ENCODE results near the gene PTGIR.

The PTGIR gene

GRCh38 chr19:46617601-46618000, 7.3 kb downstream of the PTGIR start:
- TF ChIP-seq JUND (IDR thresholded peaks at IDR 0.05; ENCODE audit: low read depth) = no peak
- in situ Hi-C loops (cut with HindIII; ENCODE audit: low pct_unique_long_range_greater_than_20kb, low sequenced_read_pairs) = no loop called here
- no peak for DNase-seq (ENCODE audit: low read depth in 1 of 2, low spot score in 1 of 2)

DNA sequence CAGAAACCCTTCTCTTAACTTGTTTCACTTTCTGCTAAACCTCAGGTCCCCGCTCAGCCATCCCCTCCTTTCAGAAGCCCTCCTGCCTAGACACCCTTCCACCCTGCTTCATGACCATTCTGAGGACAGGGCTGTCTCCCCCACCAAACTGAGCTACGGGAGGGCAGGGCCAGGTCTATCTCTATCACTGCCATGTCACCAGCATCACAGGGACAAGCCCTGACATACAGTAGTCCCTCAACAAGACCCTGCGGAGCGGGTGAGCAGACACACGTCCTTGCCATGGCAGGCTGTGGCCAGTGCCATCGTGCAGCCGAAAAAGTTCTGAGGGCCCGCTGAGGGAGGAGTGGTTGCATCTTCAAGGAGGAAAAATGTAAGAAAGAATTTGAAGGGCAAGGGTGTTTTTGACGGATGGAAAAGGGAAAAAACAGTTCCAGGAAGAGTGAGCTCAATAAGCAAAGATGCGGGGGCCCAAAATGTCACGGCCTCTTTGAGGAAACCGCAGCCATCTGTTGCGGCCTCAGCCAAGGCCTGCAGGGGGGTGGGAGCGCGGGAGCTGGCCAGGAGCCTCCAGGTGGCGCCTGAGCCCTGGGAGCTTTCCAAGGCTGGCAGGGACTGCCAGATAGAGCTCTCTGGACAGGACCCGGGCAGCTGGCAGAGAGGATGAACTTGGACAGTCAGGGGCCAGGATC, 8.1 kb downstream of the PTGIR start:
- DNase-seq (ENCODE audit: low read depth in 1 of 2, low spot score in 1 of 2) = peak; percentile 61 to 70
- no peak for TF ChIP-seq JUND (IDR thresholded peaks at IDR 0.05; ENCODE audit: low read depth)
- in situ Hi-C loops (cut with HindIII; ENCODE audit: low pct_unique_long_range_greater_than_20kb, low sequenced_read_pairs) = no loop called here

GRCh38 chr19:46615966-46616365, 8.9 kb downstream of the PTGIR start:
- in situ Hi-C loops (cut with HindIII; ENCODE audit: low pct_unique_long_range_greater_than_20kb, low sequenced_read_pairs) = no loop called here

GRCh38 chr19:46614114-46614722, 10.7 kb downstream of the PTGIR start:
- no peak for TF ChIP-seq JUND (IDR thresholded peaks at IDR 0.05; ENCODE audit: low read depth)
- in situ Hi-C loops (cut with HindIII; ENCODE audit: low pct_unique_long_range_greater_than_20kb, low sequenced_read_pairs) = no loop called here
- DNase-seq (ENCODE audit: low read depth in 1 of 2, low spot score in 1 of 2) = peak; percentile 70 to 71

More at GRCh38 chr19:46615966-46616365, 8.9 kb downstream of the PTGIR start:
- no peak for TF ChIP-seq JUND (IDR thresholded peaks at IDR 0.05; ENCODE audit: low read depth)
- no peak for DNase-seq (ENCODE audit: low read depth in 1 of 2, low spot score in 1 of 2)

DNA sequence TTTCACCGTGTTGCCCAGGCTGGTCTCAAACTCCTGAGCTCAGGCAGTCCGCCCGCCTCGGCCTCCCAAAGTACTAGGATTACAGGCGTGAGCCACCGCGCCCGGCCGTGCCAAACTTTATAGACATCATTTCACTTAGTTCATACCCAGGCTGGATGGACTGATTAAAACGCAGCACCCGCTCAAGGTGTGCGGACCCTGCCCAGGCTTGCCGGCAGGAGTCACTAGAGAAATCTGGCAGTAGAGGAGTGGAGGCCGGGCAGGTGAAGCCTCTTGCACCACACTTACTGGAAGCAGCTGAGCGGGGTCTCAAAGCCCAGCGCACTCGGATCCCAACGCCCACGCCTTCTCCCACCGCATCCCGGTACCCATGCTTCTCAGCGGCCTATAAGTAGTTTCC, 11.4 kb downstream of the PTGIR start:
- DNase-seq (ENCODE audit: low read depth in 1 of 2, low spot score in 1 of 2) = no peak
- TF ChIP-seq JUND (IDR thresholded peaks at IDR 0.05; ENCODE audit: low read depth) = no peak
- in situ Hi-C loops (cut with HindIII; ENCODE audit: low pct_unique_long_range_greater_than_20kb, low sequenced_read_pairs) = no loop called here

- no peak for DNase-seq (ENCODE audit: low read depth in 1 of 2, low spot score in 1 of 2)
These were observed 13.1 kb downstream of the PTGIR start for GRCh38 chr19:46611776-46612175.

GRCh38 chr19:46610851-46611770, 13.8 kb downstream of the PTGIR start:
- TF ChIP-seq JUND (IDR thresholded peaks at IDR 0.05; ENCODE audit: low read depth) = no peak
- in situ Hi-C loops (cut with HindIII; ENCODE audit: low pct_unique_long_range_greater_than_20kb, low sequenced_read_pairs) = no loop called here
- no peak for DNase-seq (ENCODE audit: low read depth in 1 of 2, low spot score in 1 of 2)

More at GRCh38 chr19:46611776-46612175, 13.1 kb downstream of the PTGIR start:
- TF ChIP-seq JUND (IDR thresholded peaks at IDR 0.05; ENCODE audit: low read depth) = no peak
- in situ Hi-C loops (cut with HindIII; ENCODE audit: low pct_unique_long_range_greater_than_20kb, low sequenced_read_pairs) = no loop called here

DNA sequence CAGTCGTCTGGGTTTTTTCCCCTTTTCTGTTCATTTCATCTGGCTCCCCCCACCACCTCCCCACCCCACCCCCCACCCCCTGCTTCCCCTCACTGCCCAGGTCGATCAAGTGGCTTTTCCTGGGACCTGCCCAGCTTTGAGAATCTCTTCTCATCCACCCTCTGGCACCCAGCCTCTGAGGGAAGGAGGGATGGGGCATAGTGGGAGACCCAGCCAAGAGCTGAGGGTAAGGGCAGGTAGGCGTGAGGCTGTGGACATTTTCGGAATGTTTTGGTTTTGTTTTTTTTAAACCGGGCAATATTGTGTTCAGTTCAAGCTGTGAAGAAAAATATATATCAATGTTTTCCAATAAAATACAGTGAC, 14.5 kb downstream of the PTGIR start:
- in situ Hi-C loops (cut with HindIII; ENCODE audit: low pct_unique_long_range_greater_than_20kb, low sequenced_read_pairs) = no loop called here
- TF ChIP-seq JUND (IDR thresholded peaks at IDR 0.05; ENCODE audit: low read depth) = no peak
- DNase-seq (ENCODE audit: low read depth in 1 of 2, low spot score in 1 of 2) = no peak

DNA sequence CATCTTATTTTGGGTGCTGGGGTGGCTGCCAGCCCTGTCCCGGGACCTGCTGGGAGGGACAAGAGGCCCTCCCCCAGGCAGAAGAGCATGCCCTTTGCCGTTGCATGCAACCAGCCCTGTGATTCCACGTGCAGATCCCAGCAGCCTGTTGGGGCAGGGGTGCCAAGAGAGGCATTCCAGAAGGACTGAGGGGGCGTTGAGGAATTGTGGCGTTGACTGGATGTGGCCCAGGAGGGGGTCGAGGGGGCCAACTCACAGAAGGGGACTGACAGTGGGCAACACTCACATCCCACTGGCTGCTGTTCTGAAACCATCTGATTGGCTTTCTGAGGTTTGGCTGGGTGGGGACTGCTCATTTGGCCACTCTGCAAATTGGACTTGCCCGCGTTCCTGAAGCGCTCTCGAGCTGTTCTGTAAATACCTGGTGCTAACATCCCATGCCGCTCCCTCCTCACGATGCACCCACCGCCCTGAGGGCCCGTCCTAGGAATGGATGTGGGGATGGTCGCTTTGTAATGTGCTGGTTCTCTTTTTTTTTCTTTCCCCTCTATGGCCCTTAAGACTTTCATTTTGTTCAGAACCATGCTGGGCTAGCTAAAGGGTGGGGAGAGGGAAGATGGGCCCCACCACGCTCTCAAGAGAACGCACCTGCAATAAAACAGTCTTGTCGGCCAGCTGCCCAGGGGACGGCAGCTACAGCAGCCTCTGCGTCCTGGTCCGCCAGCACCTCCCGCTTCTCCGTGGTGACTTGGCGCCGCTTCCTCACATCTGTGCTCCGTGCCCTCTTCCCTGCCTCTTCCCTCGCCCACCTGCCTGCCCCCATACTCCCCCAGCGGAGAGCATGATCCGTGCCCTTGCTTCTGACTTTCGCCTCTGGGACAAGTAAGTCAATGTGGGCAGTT, 15.1 kb downstream of the PTGIR start:
- in situ Hi-C loops (cut with HindIII; ENCODE audit: low pct_unique_long_range_greater_than_20kb, low sequenced_read_pairs) = no loop called here
- TF ChIP-seq JUND (IDR thresholded peaks at IDR 0.05; ENCODE audit: low read depth) = no peak

DNA sequence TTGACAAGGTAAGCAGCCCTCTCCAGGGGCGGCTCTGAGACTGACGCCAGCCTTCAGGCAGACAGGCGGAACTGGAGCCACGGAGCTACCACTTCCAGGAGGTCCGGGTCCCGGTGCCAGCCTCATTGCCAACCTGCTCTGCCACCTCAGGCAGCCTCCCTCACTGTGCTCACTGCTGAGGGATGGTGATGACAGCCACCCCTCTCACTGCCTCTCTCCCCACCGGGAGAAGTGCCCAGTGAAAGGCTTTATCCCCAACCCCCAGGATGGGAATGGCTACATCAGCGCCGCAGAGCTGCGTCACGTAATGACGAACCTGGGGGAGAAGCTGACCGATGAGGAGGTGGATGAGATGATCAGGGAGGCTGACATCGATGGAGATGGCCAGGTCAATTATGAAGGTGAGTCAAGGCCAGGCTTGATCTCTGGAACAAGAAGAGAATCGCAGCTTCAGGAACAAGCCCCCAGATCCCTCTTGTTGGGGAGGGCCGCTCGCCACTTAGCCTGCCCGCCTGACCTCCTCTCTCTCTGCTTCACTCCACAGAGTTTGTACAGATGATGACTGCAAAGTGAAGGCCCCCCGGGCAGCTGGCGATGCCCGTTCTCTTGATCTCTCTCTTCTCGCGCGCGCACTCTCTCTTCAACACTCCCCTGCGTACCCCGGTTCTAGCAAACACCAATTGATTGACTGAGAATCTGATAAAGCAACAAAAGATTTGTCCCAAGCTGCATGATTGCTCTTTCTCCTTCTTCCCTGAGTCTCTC, 16.1 kb downstream of the PTGIR start:
- in situ Hi-C loops (cut with HindIII; ENCODE audit: low pct_unique_long_range_greater_than_20kb, low sequenced_read_pairs) = no loop called here
- DNase-seq (ENCODE audit: low read depth in 1 of 2, low spot score in 1 of 2) = no peak
- TF ChIP-seq JUND (IDR thresholded peaks at IDR 0.05; ENCODE audit: low read depth) = no peak

More for the DNA sequence above, 15.1 kb downstream of the PTGIR start:
- DNase-seq (ENCODE audit: low read depth in 1 of 2, low spot score in 1 of 2) = no peak

- no peak for DNase-seq (ENCODE audit: low read depth in 1 of 2, low spot score in 1 of 2)
- in situ Hi-C loops (cut with HindIII; ENCODE audit: low pct_unique_long_range_greater_than_20kb, low sequenced_read_pairs) = no loop called here
- no peak for TF ChIP-seq JUND (IDR thresholded peaks at IDR 0.05; ENCODE audit: low read depth)
These were observed 16.7 kb downstream of the PTGIR start for GRCh38 chr19:46608178-46608577.
